HG02970 (cell line): Measurements from ENCODE around the gene CMBL.
"Not testable (repeated sequence)": the region's sequence is repeated elsewhere in the genome, so short reads cannot be mapped to it uniquely, and the experiment has no call there.

Experiments
- ATAC-seq: cut with Tn5 transposase; IDR thresholded peaks from one replicate; pipeline ENCODE4 v1.9.1; 2021; ENCODE audit warnings: mild to moderate bottlenecking, moderate library complexity, moderate number of reproducible peaks; ENCODE audit not compliant: unreplicated experiment, low FRiP score

Gene CMBL

GRCh38 chr5:10310835-10311570 lies 3.3 kb upstream of the CMBL start:
- not testable (repeated sequence) for ATAC-seq

GRCh38 chr5:10310066-10310779 lies 2.5 kb upstream of the CMBL start:
- no peak for ATAC-seq

DNA sequence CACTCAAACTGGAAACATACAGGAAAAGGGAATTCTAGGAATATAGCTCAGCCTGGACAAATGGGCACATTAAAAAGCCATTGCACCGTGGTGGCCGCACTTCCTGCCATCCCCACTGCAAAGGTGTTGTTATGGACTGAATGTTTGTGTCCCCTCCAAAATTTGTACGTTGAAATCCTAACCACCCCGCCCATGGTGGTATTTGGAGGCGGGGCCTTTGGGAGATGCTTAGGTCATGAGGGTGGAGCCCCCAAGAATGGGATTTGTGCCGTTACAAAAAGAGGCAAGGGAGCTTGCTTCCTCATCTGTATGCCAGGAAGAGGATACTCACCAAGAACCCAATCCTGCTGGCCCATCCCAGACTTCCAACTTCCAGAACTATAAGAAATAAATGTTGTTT lies 1.1 kb upstream of the CMBL start:
- no peak for ATAC-seq

DNA sequence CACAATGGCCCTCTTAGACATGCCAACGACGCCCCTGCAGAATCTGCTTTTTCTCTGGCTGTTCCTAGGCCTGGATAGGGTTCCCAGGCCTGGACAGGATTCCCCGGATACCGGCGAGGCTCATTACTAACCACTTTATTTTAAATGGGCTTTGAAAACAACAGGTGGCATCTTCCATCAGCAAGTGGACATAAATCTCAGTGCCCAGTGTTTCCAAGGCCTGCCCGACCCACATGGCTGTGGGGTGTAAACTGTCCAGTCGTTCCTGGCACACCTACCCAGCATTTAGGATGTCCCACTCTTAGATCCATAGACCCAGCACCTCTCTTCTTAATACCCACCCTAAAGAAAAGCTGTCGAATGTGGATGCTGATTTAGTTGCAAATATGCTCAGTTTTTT lies 896 bp downstream of the CMBL start:
- ATAC-seq = no peak

DNA sequence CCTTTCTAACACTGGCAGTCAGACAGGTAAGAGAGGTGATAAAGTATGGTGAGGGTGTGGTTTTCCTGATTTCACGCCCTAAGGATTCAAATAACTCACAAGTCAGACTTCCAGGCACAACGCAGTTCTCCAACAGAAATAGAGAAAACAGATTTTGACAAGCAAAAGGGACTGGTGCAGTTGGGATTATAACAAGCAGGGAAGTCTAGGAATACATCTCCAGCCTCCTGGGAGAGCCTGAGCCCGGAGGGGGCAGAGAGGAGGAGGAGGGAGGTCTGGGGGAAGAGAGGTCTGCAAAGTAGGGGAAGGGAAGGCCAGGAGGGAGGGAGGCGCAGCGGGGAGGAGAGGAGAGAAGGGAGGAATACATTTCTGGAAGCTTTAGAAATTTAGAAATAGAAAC lies 1.6 kb downstream of the CMBL start:
- ATAC-seq = no peak

DNA sequence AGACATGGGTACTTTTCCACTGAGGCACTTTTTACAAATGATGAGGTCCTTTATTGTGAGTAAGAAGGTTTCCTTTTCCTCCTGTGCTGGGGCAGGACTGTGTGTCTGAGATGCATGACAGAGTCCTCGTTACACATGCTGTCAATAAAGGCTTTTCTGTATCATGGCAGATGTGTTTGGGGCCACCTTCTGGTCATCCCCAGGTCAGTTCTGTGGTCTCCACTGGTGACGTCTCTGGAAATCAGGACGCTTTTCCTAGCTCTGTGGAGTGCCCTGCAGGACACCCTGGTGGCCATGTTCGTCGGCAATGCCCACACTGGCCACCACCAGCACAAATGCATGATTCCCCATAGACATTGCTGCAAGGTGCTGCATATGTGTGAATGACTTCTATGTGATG lies 2.8 kb downstream of the CMBL start:
- no peak for ATAC-seq

GRCh38 chr5:10303699-10304170 lies 4.0 kb downstream of the CMBL start:
- ATAC-seq = no peak

- no peak for ATAC-seq
These were observed 4.5 kb downstream of the CMBL start for GRCh38 chr5:10303201-10303600.

GRCh38 chr5:10301842-10302610 lies 5.7 kb downstream of the CMBL start:
- no peak for ATAC-seq

GRCh38 chr5:10301266-10301665 lies 6.4 kb downstream of the CMBL start:
- no peak for ATAC-seq

- ATAC-seq = no peak
These were observed 7.5 kb downstream of the CMBL start for GRCh38 chr5:10300246-10300645.

GRCh38 chr5:10297646-10298204 lies 10.0 kb downstream of the CMBL start:
- no peak for ATAC-seq

DNA sequence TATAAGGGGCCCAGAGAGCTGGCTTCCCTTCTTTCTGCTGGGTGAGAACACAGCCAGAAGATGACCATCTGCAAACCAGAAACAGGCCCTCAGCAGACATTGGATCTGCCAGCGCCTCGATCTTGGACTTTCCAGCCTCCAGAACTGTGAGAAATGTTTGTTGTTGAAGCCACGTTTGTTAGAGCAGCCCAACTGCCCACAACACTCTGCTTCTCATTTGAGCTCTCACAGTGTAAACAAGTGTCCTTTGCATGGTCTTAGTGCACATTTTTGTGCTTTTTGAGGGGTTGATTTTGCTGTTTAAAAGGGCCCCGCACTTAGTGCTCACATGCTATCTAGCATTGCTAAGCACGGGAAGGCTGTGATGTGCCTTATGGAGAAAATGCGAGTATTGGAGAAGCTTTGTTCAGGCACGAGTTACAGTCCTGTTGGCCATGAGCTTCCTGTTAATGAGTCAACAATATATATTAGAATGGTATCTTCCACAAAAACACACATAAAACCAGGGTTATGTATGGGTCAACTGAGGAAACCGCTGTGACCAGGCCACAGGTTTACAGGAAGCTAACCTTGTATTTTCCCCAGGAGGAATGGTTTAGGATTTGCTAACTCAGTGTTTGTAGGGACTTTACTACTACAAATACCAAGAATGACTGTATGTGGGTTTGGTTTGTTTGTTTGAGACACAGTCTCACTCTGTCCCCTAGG lies 11.9 kb downstream of the CMBL start:
- ATAC-seq = no peak

DNA sequence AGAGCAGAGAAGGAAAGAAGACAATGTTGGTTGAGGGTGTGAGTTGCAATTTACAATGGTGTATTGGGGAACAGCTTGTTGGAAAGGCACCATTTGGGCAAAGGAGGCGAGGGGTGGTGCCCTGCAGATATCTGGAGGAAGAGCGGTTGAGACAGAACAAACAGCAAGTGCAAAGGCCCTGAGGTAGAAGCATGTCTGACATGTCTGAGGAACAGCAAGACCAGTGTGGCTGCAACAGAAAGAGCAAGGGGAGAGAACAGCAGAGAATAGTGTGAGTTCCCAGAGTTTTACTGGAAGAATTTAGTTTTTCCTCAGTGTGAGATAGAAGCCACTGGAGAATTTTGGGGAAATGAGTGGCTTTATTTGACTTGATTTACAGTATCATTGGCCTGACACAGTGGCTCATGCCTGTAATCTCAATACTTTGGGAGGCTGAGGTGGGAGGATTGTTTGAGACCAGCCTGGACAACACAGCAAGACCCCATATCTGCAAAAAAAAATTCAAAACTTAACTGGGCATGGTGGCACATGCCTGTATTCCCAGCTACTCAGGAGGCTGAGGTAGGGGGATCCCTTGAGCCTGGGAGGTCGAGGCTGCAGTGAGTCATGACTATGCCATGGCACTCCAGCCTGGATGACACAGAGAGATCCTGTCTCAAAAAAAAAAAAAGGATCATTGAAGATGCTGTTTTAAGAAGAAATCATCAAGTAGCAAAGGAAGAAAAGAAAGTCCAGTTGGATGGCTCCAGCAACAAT lies 13.6 kb downstream of the CMBL start:
- ATAC-seq = no peak

GRCh38 chr5:10291692-10292339 lies 15.9 kb downstream of the CMBL start:
- ATAC-seq = no peak

DNA sequence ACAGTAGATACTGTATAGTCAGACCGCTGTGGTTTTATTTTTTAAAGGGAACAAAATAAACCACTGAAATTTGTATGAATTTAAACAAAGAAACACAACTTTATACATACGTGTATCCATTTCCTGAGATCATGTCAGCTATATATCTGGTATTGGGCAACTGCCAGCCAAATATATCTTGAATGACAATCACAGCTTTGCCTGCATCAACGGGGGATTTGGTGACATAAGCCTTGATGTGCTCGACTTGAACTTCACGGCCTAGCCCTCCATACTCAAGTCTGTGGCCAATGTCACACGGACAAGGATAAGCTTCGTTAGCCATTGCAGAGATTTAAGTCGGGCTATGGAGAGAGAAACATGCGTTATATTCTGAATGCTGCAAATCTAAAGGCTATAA lies 17.3 kb downstream of the CMBL start:
- no peak for ATAC-seq

DNA sequence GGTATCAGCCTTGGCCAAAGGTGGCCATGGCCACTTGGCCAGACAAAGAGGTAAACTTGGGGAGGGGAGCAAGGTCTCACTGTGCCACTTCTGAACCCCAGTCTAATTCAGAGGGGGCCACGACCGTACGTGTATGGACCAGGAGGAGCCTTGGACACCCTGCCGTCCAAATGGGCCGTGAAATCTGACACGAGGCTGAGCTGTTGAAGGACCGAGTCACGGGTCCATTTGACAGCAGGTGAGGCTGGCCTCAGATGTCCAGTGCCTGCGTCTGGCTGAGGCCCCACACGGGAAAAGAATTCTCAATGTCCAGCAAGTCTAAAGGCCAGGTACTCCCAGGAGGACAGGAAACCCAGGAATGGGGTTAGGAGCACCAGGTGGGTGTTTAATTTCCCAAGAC lies 17.7 kb downstream of the CMBL start:
- ATAC-seq = no peak

DNA sequence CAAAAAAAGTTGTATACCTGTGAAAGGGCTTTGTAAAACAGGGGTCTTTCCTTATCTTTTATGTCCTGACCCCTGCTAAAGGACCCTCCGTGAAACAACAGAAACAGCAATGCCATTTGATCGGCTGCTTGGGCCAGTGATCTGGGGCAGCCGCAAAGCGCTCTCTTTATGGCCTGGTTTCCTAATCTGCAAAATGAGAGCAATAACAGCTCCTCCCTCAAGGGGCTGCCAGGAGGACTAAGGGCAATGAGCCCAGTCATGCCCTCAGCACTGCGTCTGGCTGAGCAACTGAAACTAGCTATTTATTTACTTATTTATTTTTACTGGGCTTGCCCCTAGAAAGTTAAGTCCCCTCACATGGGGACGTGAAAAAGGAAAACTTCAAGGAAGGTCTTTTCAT lies 18.3 kb downstream of the CMBL start:
- ATAC-seq = no peak

GRCh38 chr5:10288592-10289219 lies 19.0 kb downstream of the CMBL start:
- no peak for ATAC-seq
